ENCODE measurements around the gene NGRN.
"Not testable (repeated sequence)": the region's sequence is repeated elsewhere in the genome, so short reads cannot be mapped to it uniquely, and the experiment has no call there.

NGRN gene

GRCh38 chr15:90281637-90282036 is 16.2 kb downstream of the NGRN start:
- DNase-seq (ENCODE audit: low read depth): not testable (repeated sequence)

- no peak for DNase-seq (ENCODE audit: low read depth)
These were observed 21.2 kb downstream of the NGRN start for GRCh38 chr15:90286678-90287077.

- DNase-seq (ENCODE audit: low read depth): no peak
These were observed 21.6 kb downstream of the NGRN start for GRCh38 chr15:90287101-90287500.

- no peak for DNase-seq (ENCODE audit: low read depth)
These were observed 22.5 kb downstream of the NGRN start for GRCh38 chr15:90287946-90288345.

GRCh38 chr15:90291679-90292356 is 26.3 kb downstream of the NGRN start:
- no peak for DNase-seq (ENCODE audit: low read depth)

- peak; percentile 66 for DNase-seq (ENCODE audit: low read depth)
These were observed 27.8 kb downstream of the NGRN start for GRCh38 chr15:90293040-90293810.

GRCh38 chr15:90294159-90294558 is 28.7 kb downstream of the NGRN start:
- DNase-seq (ENCODE audit: low read depth): no peak

GRCh38 chr15:90294601-90295269 is 29.3 kb downstream of the NGRN start:
- DNase-seq (ENCODE audit: low read depth): no peak

- no peak for DNase-seq (ENCODE audit: low read depth)
These were observed 29.8 kb downstream of the NGRN start for GRCh38 chr15:90295270-90295648.

GRCh38 chr15:90296316-90296884 is 30.9 kb downstream of the NGRN start:
- DNase-seq (ENCODE audit: low read depth): not testable (repeated sequence)

- DNase-seq (ENCODE audit: low read depth): no peak
These were observed 31.5 kb downstream of the NGRN start for GRCh38 chr15:90297021-90297420.

- DNase-seq (ENCODE audit: low read depth): no peak
These were observed 35.1 kb downstream of the NGRN start for GRCh38 chr15:90300541-90300940.

GRCh38 chr15:90300988-90301706 is 35.7 kb downstream of the NGRN start:
- DNase-seq (ENCODE audit: low read depth): peak; percentile 47

- no peak for DNase-seq (ENCODE audit: low read depth)
These were observed 36.3 kb downstream of the NGRN start for GRCh38 chr15:90301707-90302300.

- DNase-seq (ENCODE audit: low read depth): not testable (repeated sequence)
These were observed 39.9 kb downstream of the NGRN start for GRCh38 chr15:90305355-90305754.

GRCh38 chr15:90305932-90306331 is 40.5 kb downstream of the NGRN start:
- DNase-seq (ENCODE audit: low read depth): no peak

- DNase-seq (ENCODE audit: low read depth): peak; percentile 23
These were observed 41.1 kb downstream of the NGRN start for GRCh38 chr15:90306560-90306959.

- DNase-seq (ENCODE audit: low read depth): no peak
These were observed 42.2 kb downstream of the NGRN start for GRCh38 chr15:90307661-90308060.

- no peak for DNase-seq (ENCODE audit: low read depth)
These were observed 43.5 kb downstream of the NGRN start for GRCh38 chr15:90309020-90309419.

- DNase-seq (ENCODE audit: low read depth): no peak
These were observed 50.0 kb downstream of the NGRN start for GRCh38 chr15:90315278-90315982.

- DNase-seq (ENCODE audit: low read depth): no peak
These were observed 50.7 kb downstream of the NGRN start for GRCh38 chr15:90316139-90316538.
